ENCODE data around the gene WNT8B. TPM values are rescaled to one million over a fixed set of nuclear protein-coding genes. Genes with fewer than 3 reads are reported as not detected.
A peak's percentile ranks its signal among the peaks of the same experiment; 100 is the strongest.

The WNT8B gene
- polyA plus RNA-seq, 1 donor from 2014 or later: 0.37 TPM

DNA sequence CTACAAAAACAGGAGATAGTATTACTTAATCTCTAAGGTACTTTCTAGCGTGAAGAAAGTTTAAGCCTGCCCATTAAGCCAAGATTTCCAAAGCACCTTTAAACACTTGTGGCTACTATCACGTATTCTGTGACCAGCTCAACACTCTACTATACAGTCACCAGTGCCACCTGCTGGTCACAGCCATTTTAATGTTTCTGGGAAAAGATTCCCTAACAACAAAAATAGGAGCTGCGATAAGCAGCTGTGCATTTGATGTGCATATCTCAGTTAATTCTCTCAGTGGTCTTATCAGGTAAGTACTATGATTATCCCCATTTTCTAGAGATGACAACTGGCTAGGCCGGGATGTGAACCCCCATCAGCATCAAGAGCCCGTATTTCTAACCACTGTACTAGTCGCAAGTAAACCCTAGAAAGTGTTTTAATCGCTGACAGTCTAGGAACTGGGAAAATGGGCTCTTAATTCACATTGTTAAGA is 56.0 kb downstream of the WNT8B start:
- Histone ChIP-seq H3K4me2 (ENCODE audit: low read length) (no peak overlapping the region), H3K79me2 (replicated peaks; ENCODE audit: insufficient read depth, low read length) (no peaks in the 10 kb centered on the region), H3K27ac (ENCODE audit: low read length) (no peak overlapping the region), H3K27me3 (ENCODE audit: insufficient read depth, low read depth, low read length) (peaks cover 21% of the 10 kb centered on the region), H3K9ac (ENCODE audit: low read length) (no peak overlapping the region), H3F3A (ENCODE audit: insufficient read depth, low read length, poor library complexity, severe bottlenecking) (no peaks in the 10 kb centered on the region), H4K20me1 (ENCODE audit: insufficient read depth) (no peaks in the 10 kb centered on the region), H3K9me2 (ENCODE audit: insufficient read depth, low read length) (no peaks in the 10 kb centered on the region), H3K36me3 (ENCODE audit: insufficient read depth, low read length) (no peaks in the 10 kb centered on the region), H2AFZ (ENCODE audit: low read depth, low read length) (no peak overlapping the region), H3K4me3 (ENCODE audit: low read length) (peak overlapping the region; percentile 57), H3K9me3 (ENCODE audit: low read length) (no peaks in the 10 kb centered on the region)
- TF ChIP-seq RAD21 (conservative IDR thresholded peaks at IDR 0.05): peak; percentile 70
- TF ChIP-seq, protein P1, sequence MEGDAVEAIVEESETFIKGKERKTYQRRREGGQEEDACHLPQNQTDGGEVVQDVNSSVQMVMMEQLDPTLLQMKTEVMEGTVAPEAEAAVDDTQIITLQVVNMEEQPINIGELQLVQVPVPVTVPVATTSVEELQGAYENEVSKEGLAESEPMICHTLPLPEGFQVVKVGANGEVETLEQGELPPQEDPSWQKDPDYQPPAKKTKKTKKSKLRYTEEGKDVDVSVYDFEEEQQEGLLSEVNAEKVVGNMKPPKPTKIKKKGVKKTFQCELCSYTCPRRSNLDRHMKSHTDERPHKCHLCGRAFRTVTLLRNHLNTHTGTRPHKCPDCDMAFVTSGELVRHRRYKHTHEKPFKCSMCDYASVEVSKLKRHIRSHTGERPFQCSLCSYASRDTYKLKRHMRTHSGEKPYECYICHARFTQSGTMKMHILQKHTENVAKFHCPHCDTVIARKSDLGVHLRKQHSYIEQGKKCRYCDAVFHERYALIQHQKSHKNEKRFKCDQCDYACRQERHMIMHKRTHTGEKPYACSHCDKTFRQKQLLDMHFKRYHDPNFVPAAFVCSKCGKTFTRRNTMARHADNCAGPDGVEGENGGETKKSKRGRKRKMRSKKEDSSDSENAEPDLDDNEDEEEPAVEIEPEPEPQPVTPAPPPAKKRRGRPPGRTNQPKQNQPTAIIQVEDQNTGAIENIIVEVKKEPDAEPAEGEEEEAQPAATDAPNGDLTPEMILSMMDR (IDR thresholded peaks at IDR 0.05; ENCODE audit: poor library complexity, severe bottlenecking): peak; percentile 81
- TF ChIP-seq, protein P2, sequence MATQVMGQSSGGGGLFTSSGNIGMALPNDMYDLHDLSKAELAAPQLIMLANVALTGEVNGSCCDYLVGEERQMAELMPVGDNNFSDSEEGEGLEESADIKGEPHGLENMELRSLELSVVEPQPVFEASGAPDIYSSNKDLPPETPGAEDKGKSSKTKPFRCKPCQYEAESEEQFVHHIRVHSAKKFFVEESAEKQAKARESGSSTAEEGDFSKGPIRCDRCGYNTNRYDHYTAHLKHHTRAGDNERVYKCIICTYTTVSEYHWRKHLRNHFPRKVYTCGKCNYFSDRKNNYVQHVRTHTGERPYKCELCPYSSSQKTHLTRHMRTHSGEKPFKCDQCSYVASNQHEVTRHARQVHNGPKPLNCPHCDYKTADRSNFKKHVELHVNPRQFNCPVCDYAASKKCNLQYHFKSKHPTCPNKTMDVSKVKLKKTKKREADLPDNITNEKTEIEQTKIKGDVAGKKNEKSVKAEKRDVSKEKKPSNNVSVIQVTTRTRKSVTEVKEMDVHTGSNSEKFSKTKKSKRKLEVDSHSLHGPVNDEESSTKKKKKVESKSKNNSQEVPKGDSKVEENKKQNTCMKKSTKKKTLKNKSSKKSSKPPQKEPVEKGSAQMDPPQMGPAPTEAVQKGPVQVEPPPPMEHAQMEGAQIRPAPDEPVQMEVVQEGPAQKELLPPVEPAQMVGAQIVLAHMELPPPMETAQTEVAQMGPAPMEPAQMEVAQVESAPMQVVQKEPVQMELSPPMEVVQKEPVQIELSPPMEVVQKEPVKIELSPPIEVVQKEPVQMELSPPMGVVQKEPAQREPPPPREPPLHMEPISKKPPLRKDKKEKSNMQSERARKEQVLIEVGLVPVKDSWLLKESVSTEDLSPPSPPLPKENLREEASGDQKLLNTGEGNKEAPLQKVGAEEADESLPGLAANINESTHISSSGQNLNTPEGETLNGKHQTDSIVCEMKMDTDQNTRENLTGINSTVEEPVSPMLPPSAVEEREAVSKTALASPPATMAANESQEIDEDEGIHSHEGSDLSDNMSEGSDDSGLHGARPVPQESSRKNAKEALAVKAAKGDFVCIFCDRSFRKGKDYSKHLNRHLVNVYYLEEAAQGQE (IDR thresholded peaks at IDR 0.05; ENCODE audit: borderline replicate concordance): no peak
- TF ChIP-seq SMC3 (conservative IDR thresholded peaks at IDR 0.05; ENCODE audit: poor library complexity): peak; percentile 75

DNA sequence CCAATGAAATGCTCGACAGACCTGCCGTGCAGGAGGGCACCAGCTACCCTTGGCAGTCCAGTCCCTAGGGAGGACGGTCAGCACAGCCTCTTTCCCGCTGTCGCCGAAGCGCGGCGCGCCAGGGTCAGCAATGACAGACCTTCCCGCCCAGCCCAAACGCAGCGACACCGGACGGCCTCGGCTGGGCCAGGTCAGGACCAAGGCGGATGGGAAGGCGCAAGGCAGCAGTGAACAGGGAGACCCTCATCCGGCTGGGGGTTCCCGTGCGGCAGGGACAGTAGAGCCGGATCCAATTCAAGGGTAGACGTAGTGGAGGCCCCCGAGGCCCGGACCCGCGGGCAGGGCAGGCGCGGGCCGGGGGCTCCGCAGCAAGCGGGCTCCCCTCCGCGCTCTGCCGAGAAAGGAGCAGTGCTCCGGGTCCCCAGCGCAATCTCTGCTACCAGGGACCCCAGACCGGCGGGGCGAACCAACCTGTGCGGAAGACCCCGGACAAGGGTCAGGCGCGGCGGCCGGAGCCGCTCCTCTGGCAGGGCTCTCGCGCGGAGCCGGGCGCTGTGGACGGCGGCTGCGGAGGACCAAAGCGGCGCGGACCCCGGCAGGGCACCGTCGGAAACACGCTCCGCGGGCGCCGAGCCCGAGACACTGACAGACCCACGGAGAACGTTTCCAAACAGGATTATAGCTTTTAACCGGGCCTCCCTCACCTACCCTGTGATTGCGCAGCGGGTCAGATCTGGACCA is 56.7 kb downstream of the WNT8B start, which contains the start of gene SEC31B:
TSS of gene SEC31B (minus strand) at position 551 of the 741 bp plus-strand sequence. CDS start 2,909 bp downstream, outside the sequence.
- no peaks in the 10 kb centered on the region for H3K9me3 ChIP-seq (ENCODE audit: low read length)
- H3K9me2 ChIP-seq (ENCODE audit: insufficient read depth, low read length): no peaks in the 10 kb centered on the region
- peaks cover 21% of the 10 kb centered on the region for H3K27me3 ChIP-seq (ENCODE audit: insufficient read depth, low read depth, low read length)
- H4K20me1 ChIP-seq (ENCODE audit: insufficient read depth): no peaks in the 10 kb centered on the region
- H3K4me3 ChIP-seq (ENCODE audit: low read length): peak within 1 kb of the TSS; percentile 57
- no peak within 1 kb of the TSS for H3K4me2 ChIP-seq (ENCODE audit: low read length)
- H3K9ac ChIP-seq (ENCODE audit: low read length): no peak within 1 kb of the TSS
- TF ChIP-seq EP300 (conservative IDR thresholded peaks at IDR 0.05; ENCODE audit: poor library complexity, severe bottlenecking): no peak
- TF ChIP-seq, protein P1 (IDR thresholded peaks at IDR 0.05; ENCODE audit: poor library complexity, severe bottlenecking): no peak
- no peak for TF ChIP-seq TAF1 (IDR thresholded peaks at IDR 0.05; ENCODE audit: low read depth)
- TF ChIP-seq, protein P2 (IDR thresholded peaks at IDR 0.05; ENCODE audit: borderline replicate concordance): no peak
- TF ChIP-seq RAD21 (conservative IDR thresholded peaks at IDR 0.05): no peak
- TF ChIP-seq SMC3 (conservative IDR thresholded peaks at IDR 0.05; ENCODE audit: poor library complexity): no peak
- TF ChIP-seq MXI1 (conservative IDR thresholded peaks at IDR 0.05; ENCODE audit: poor library complexity, severe bottlenecking): no peak
- no peak within 1 kb of the TSS for H3K27ac ChIP-seq (ENCODE audit: low read length)
- no peak within 1 kb of the TSS for H2AFZ ChIP-seq (ENCODE audit: low read depth, low read length)
- H3F3A ChIP-seq (ENCODE audit: insufficient read depth, low read length, poor library complexity, severe bottlenecking): no peaks in the 10 kb centered on the region
- no peaks in the 10 kb centered on the region for H3K79me2 ChIP-seq (replicated peaks; ENCODE audit: insufficient read depth, low read length)
- no peaks in the 10 kb centered on the region for H3K36me3 ChIP-seq (ENCODE audit: insufficient read depth, low read length)
